Panc1 (cell line): ENCODE data around the gene DSCAML1. TPM values are rescaled to one million over a fixed set of nuclear protein-coding genes. Genes with fewer than 3 reads are reported as not detected.

Experiments used
- ATAC-seq: fragments of 200-7000 bp; cut with Tn5 transposase; 2 replicates; pipeline ENCODE4 v1.9.1; 2020; ENCODE audit warnings: mild to moderate bottlenecking, moderate library complexity
- BruUV-seq: library from RNA; stranded (reverse); fragments of 400-500 nt; replicated peaks from 2 replicates; lab custom pipeline; 2021; lab: Mats Ljungman, UMichigan
- CTCF ChIA-PET: fragments of 300-600 bp; sonication (Branson Sonifier 250); formaldehyde crosslinking; loops from one replicate; lab custom pipeline; 2022; ENCODE audit warnings: antibody characterized with exemption; lab: Charles Lee
- POLR2A ChIA-PET: fragments of 300-600 bp; sonication (Branson Sonifier 250); formaldehyde crosslinking; loops from one replicate; lab custom pipeline; 2022; ENCODE audit warnings: antibody characterized with exemption; lab: Charles Lee
- DNase-seq: peaks from one replicate; pipeline ENCODE4 v3.0.0-alpha.2; 2010; ENCODE audit warnings: low read depth, low spot score
- H3K27ac ChIP-seq: 2 replicates; pipeline ENCODE4 v1.5.1; 2011; ENCODE audit warnings: mild to moderate bottlenecking, low read length, inconsistent platforms
- H3K27me3 ChIP-seq: fragments of 200-500 bp; sonication (Bioruptor generic); 2 replicates; pipeline ENCODE4 v1.6.0; 2014; ENCODE audit warnings: low read length, inconsistent platforms; ENCODE audit not compliant: control insufficient read depth, insufficient read depth
- H3K36me3 ChIP-seq: fragments of 200-500 bp; sonication (Bioruptor generic); 2 replicates; pipeline ENCODE4 v1.5.1; 2014; ENCODE audit warnings: inconsistent platforms, mild to moderate bottlenecking, low read length, moderate library complexity; ENCODE audit not compliant: control insufficient read depth, insufficient read depth
- H3K4me1 ChIP-seq: 2 replicates; pipeline ENCODE4 v1.5.1; 2011; ENCODE audit warnings: inconsistent platforms, mild to moderate bottlenecking, low read length, moderate library complexity; ENCODE audit not compliant: control insufficient read depth, insufficient read depth
- H3K4me3 ChIP-seq, 2 experiments: 2 replicates each; pipeline ENCODE4 v1.5.1; 2011 to 2012; ENCODE audit warnings: low read depth in 2 of 2, low read length in 2 of 2, mild to moderate bottlenecking in 2 of 2, inconsistent platforms in 1 of 2, moderate library complexity in 1 of 2
- H3K9me3 ChIP-seq: fragments of 200-500 bp; sonication (Bioruptor generic); 2 replicates; pipeline ENCODE4 v1.5.1; 2014; ENCODE audit warnings: low read depth, mild to moderate bottlenecking, inconsistent platforms, low read length, moderate library complexity; ENCODE audit not compliant: control insufficient read depth, insufficient read depth
- POLR2AphosphoS5 ChIP-seq: IDR thresholded peaks from 2 replicates; pipeline ENCODE4 v1.6.1; 2012; ENCODE audit warnings: mild to moderate bottlenecking, low read depth, low read length, moderate library complexity
- SIN3A ChIP-seq: IDR thresholded peaks from 2 replicates; pipeline ENCODE4 v1.6.1; 2012; ENCODE audit warnings: low read depth, mild to moderate bottlenecking, low read length, moderate library complexity, borderline replicate concordance; ENCODE audit not compliant: insufficient read depth
- TCF7L2 ChIP-seq: IDR thresholded peaks from 2 replicates; pipeline ENCODE4 v1.6.1; 2011; ENCODE audit warnings: mild to moderate bottlenecking, low read depth, low read length, inconsistent platforms
- in situ Hi-C: cut with HindIII; loops from 2 replicates; pipeline ENCODE4 v1.10.0; 2016; ENCODE audit warnings: low sequenced_read_pairs, low pct_unique_long_range_greater_than_20kb
- intact Hi-C: fragments of 100-400 bp; cut with micrococcal nuclease; formaldehyde crosslinking; loops from one replicate; pipeline ENCODE4 v1.10.0; 2022; ENCODE audit not compliant: unreplicated experiment
- total RNA-seq: library from RNA; stranded (reverse); gene quantifications from one replicate; pipeline ENCODE4 v1.2.1, GENCODE V29; 2021; ENCODE audit not compliant: unreplicated experiment
- TF ChIP-seq, protein P1 (sequence below), 2 experiments: IDR thresholded peaks; 2 replicates each; pipeline ENCODE4 v1.6.1; 2011 to 2012; ENCODE audit warnings: low read depth in 2 of 2, control low read depth in 1 of 2, low read length in 1 of 2, mild to moderate bottlenecking in 1 of 2, moderate library complexity in 1 of 2; ENCODE audit not compliant: insufficient read depth in 1 of 2
- TF ChIP-seq, protein P2 (sequence below): fragments of 450-650 bp; IDR thresholded peaks from 2 replicates; pipeline ENCODE4 v1.5.1; 2017; ENCODE audit warnings: mild to moderate bottlenecking

The DSCAML1 gene
- total RNA-seq, 1 experiment from 2014 or later: 1.6 TPM

DNA sequence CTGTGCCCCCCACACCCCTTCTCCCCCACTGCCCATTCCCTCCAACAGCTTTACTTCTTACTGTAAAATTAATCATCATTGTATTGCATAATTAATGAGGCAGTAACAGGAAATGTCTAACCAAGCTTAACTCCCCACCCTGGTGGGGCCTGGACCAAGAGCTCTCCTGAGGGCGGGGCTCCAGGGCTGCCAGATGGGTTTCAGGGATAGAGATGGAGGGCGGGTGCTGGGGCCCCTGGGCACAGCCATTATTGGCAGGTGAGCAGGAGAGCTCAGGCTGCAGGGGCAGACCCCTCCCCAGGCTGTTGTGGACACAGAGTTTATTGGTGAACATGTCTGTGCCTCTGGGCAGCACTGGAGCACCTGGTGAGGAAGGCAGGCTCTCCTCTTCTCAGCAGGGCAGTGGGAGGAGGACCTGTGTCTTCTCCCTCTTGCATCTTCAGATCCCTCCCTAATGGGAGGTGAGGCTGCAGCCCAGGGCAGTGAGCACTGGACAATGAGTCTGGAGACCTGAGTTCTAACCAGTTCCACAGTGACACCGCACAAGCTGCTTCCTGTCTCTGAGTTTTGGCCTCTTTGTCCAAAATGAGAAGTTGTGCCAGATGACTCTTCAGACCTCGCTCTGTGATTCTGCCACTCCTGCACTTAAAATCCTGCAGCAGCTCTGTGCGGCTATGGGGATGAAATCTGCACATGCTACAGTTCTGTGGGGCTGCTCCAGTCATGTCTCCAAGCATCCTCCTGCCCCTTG lies 236.1 kb downstream of the DSCAML1 start:
- ChIA-PET POLR2A (no interaction called here), CTCF (no interaction called here)
- in situ Hi-C loops: no loop called here
- H3K4me1 ChIP-seq: no peaks in the 10 kb centered on the region
- intact Hi-C loops: no loop called here
- no peak for DNase-seq
- peaks cover 8% of the 10 kb centered on the region; the same call in 1 of the 2 replicates for H3K27me3 ChIP-seq
- TF ChIP-seq POLR2AphosphoS5 (no peak), TCF7L2 (no peak), SIN3A (no peak)
- TF ChIP-seq, protein P1, sequence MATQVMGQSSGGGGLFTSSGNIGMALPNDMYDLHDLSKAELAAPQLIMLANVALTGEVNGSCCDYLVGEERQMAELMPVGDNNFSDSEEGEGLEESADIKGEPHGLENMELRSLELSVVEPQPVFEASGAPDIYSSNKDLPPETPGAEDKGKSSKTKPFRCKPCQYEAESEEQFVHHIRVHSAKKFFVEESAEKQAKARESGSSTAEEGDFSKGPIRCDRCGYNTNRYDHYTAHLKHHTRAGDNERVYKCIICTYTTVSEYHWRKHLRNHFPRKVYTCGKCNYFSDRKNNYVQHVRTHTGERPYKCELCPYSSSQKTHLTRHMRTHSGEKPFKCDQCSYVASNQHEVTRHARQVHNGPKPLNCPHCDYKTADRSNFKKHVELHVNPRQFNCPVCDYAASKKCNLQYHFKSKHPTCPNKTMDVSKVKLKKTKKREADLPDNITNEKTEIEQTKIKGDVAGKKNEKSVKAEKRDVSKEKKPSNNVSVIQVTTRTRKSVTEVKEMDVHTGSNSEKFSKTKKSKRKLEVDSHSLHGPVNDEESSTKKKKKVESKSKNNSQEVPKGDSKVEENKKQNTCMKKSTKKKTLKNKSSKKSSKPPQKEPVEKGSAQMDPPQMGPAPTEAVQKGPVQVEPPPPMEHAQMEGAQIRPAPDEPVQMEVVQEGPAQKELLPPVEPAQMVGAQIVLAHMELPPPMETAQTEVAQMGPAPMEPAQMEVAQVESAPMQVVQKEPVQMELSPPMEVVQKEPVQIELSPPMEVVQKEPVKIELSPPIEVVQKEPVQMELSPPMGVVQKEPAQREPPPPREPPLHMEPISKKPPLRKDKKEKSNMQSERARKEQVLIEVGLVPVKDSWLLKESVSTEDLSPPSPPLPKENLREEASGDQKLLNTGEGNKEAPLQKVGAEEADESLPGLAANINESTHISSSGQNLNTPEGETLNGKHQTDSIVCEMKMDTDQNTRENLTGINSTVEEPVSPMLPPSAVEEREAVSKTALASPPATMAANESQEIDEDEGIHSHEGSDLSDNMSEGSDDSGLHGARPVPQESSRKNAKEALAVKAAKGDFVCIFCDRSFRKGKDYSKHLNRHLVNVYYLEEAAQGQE (IDR thresholded peaks at IDR 0.05; ENCODE audit: insufficient read depth in 1 of 2, low read depth in 2 of 2, low read length in 1 of 2): no peak
- TF ChIP-seq, protein P2, sequence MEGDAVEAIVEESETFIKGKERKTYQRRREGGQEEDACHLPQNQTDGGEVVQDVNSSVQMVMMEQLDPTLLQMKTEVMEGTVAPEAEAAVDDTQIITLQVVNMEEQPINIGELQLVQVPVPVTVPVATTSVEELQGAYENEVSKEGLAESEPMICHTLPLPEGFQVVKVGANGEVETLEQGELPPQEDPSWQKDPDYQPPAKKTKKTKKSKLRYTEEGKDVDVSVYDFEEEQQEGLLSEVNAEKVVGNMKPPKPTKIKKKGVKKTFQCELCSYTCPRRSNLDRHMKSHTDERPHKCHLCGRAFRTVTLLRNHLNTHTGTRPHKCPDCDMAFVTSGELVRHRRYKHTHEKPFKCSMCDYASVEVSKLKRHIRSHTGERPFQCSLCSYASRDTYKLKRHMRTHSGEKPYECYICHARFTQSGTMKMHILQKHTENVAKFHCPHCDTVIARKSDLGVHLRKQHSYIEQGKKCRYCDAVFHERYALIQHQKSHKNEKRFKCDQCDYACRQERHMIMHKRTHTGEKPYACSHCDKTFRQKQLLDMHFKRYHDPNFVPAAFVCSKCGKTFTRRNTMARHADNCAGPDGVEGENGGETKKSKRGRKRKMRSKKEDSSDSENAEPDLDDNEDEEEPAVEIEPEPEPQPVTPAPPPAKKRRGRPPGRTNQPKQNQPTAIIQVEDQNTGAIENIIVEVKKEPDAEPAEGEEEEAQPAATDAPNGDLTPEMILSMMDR: no peak
- H3K9me3 ChIP-seq: no peaks in the 10 kb centered on the region
- H3K4me3 ChIP-seq: no peak overlapping the region
- no peak for ATAC-seq
- H3K36me3 ChIP-seq: no peaks in the 10 kb centered on the region
- no TSS peak for BruUV-seq
- no peak overlapping the region for H3K27ac ChIP-seq

DNA sequence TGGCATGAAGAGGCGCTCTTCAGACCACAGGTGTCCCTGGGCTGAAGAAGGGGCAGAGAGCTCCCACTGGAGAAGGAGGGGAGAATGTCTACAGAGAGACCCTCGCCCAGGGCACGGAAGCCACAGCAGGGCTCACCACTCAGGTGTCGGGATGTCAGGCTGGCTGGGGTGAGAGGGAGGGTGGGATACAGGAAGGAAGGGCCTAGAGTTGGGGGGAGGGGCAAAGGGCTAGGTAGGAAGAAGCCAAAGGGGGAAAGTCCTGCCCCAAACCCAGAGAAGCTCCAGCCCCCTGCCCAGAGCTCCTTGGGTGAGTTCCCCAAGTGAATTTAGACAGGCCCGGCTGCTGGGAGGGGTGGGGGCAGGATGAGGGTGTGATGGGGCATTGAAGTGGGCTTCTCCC lies 237.3 kb downstream of the DSCAML1 start:
- ATAC-seq: no peak
- no peak overlapping the region for H3K27ac ChIP-seq
- TF ChIP-seq, protein P2: no peak
- TF ChIP-seq POLR2AphosphoS5 (no peak), TCF7L2 (no peak), SIN3A (no peak)
- TF ChIP-seq, protein P1 (IDR thresholded peaks at IDR 0.05; ENCODE audit: insufficient read depth in 1 of 2, low read depth in 2 of 2, low read length in 1 of 2): no peak
- H3K9me3 ChIP-seq: no peaks in the 10 kb centered on the region
- intact Hi-C loops (no loop called here), in situ Hi-C loops (no loop called here)
- H3K4me1 ChIP-seq: no peaks in the 10 kb centered on the region
- peaks cover 8% of the 10 kb centered on the region; the same call in 1 of the 2 replicates for H3K27me3 ChIP-seq
- BruUV-seq: no TSS peak
- no peak overlapping the region for H3K4me3 ChIP-seq
- ChIA-PET POLR2A (no interaction called here), CTCF (interaction anchor here (0.6 to 0.7 kb wide), 2 partner anchors 42 to 1119 kb away, joined by 4 read pairs; no protein-coding TSS in a partner anchor)
- H3K36me3 ChIP-seq: no peaks in the 10 kb centered on the region
- DNase-seq: no peak
